ENCODE measurements around the gene SLAIN2. TPM values are rescaled to one million over a fixed set of nuclear protein-coding genes. Genes with fewer than 3 reads are reported as not detected.
A peak's percentile ranks its signal among the peaks of the same experiment; 100 is the strongest.

Gene SLAIN2
- total RNA-seq, 4 donors from 2014 or later, result 68.4 to 238 (median 115) TPM

DNA sequence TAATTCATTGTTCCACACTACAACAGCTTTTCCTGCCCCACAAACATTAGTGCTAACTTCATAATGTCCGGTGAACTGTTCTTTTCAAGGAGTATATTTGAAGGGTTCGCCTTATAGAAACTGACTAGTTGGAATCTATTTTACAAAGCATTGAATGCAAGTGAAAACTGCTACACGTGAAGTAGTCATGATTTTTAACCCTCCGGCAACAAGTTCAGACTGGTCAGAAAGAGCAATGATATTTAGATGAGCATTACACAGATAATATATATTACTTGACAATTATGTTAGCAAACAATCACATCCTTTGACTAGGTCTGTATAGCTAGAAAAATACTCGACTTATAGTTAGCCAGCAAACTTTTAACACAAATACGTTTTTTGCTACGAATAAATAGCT, 1.7 kb upstream of the SLAIN2 start:
- Histone ChIP-seq H3K27ac (peak overlapping the region in 3 of 4 donors; percentile 94 to 99 (median 99)), H3K27me3 (no peaks in the 10 kb centered on the region), H3K9me3 (no peaks in the 10 kb centered on the region), H3K36me3 (no peaks in the 10 kb centered on the region), H3K4me1 (peaks cover 0 to 33% (median 8%) of the 10 kb centered on the region in 3 donors), H3K4me3 (no peak overlapping the region)
- TF ChIP-seq POLR2AphosphoS5 (IDR thresholded peaks at IDR 0.05) (no peak), CTCF (IDR thresholded peaks at IDR 0.05) (no peak), POLR2A (IDR thresholded peaks at IDR 0.05) (no peak), EP300 (IDR thresholded peaks at IDR 0.05) (no peak)
- 66 to 83% methylated on average over 5 to 7 of the region's 7 CpGs for WGBS, 2 donors (ENCODE audit: low coverage in 1 of 2)
- ATAC-seq, result no peak

- H3K27me3 ChIP-seq, result no peaks in the 10 kb centered on the region
- H3K27ac ChIP-seq, result peak overlapping the region; percentile 63 to 99 (median 96)
- 7 to 10% methylated on average over 14 of the region's 14 CpGs for WGBS, 2 donors (ENCODE audit: low coverage in 1 of 2)
- TF ChIP-seq CTCF (IDR thresholded peaks at IDR 0.05) (no peak), POLR2A (IDR thresholded peaks at IDR 0.05) (no peak), EP300 (IDR thresholded peaks at IDR 0.05) (no peak), POLR2AphosphoS5 (IDR thresholded peaks at IDR 0.05) (no peak)
- H3K36me3 ChIP-seq, result no peaks in the 10 kb centered on the region
- H3K4me3 ChIP-seq, result peak overlapping the region; percentile 45 to 97
- H3K9me3 ChIP-seq, result no peaks in the 10 kb centered on the region
- peak; percentile 16 for ATAC-seq
- H3K4me1 ChIP-seq, result peaks cover 0 to 41% (median 8%) of the 10 kb centered on the region in 3 donors
Observed at GRCh38 chr4:48340276-48340964, 909 bp upstream of the SLAIN2 start.

DNA sequence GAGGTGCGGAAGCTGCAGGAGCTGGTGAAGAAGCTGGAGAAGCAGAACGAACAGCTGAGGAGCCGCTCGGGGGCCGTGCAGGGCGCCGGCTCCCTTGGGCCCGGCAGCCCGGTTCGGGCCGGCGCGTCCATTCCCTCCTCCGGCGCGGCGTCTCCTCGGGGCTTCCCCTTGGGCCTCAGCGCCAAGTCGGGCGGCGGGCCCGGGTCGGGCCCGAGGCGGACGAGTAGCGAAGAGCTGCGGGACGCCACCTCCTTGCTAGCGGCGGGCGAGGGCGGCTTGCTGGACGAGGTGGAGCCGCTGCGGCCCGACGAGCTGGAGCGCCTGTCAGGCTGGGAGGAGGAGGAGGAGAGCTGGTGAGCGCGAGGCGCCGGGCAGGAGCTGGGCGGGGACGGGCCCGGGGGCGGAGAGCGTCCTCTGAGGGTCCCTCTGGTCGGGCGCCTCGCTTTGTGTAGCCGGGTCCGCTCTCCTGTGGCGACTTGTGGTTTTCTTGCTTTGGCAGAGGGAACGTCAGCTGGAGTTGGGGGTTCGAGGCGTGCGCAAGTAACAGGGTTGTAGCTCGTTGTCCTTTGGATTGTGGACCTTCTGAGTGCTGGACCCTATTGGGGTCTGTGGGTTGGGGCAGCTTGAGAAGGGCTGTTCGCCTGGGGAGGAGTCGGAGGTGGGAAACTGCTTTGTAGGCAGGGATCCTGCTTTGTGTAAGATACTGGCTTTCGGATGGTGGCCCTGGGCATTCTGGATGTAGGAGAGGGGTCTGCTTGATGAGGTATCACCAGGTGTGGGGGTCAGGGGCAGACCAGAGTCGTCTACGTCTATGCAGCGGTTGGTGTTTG, 662 bp downstream of the SLAIN2 start:
- WGBS, 2 donors (ENCODE audit: low coverage in 1 of 2), result 0% methylated on average over 5 to 18 of the region's 66 CpGs
- Histone ChIP-seq H3K4me1 (peaks cover 0 to 57% (median 8%) of the 10 kb centered on the region in 3 donors), H3K4me3 (peak overlapping the region; percentile 97), H3K27me3 (no peaks in the 10 kb centered on the region), H3K36me3 (no peaks in the 10 kb centered on the region), H3K9me3 (no peaks in the 10 kb centered on the region), H3K27ac (peak overlapping the region; percentile 94 to 99 (median 98))
- TF ChIP-seq POLR2A (IDR thresholded peaks at IDR 0.05) (no peak), POLR2AphosphoS5 (IDR thresholded peaks at IDR 0.05) (no peak), CTCF (IDR thresholded peaks at IDR 0.05) (no peak), EP300 (IDR thresholded peaks at IDR 0.05) (no peak)
- peak; percentile 13 for ATAC-seq

GRCh38 chr4:48342606-48342880, 1.2 kb downstream of the SLAIN2 start:
- Histone ChIP-seq H3K27me3 (no peaks in the 10 kb centered on the region), H3K27ac (peak overlapping the region; percentile 94 to 99 (median 98)), H3K4me3 (peak overlapping the region; percentile 97), H3K9me3 (no peaks in the 10 kb centered on the region), H3K36me3 (no peaks in the 10 kb centered on the region), H3K4me1 (peaks cover 0 to 62% (median 8%) of the 10 kb centered on the region in 3 donors)
- WGBS, 2 donors (ENCODE audit: low coverage in 1 of 2), result 0 to 1% methylated on average over 3 to 5 of the region's 5 CpGs
- TF ChIP-seq EP300 (IDR thresholded peaks at IDR 0.05), result no peak
- TF ChIP-seq CTCF (IDR thresholded peaks at IDR 0.05), result no peak
- no peak for TF ChIP-seq POLR2A (IDR thresholded peaks at IDR 0.05)
- no peak for TF ChIP-seq POLR2AphosphoS5 (IDR thresholded peaks at IDR 0.05)
- ATAC-seq, result no peak
